MCF 10A (cell line): ENCODE measurements around the gene ARFGAP3. TPM values are rescaled to one million over a fixed set of nuclear protein-coding genes. Genes with fewer than 3 reads are reported as not detected.

ENCODE experiments used
- BruUV-seq: library from RNA; stranded (reverse); fragments of 400-500 nt; replicated peaks from 2 replicates; lab custom pipeline; 2021; lab: Mats Ljungman, UMichigan
- CTCF ChIA-PET: fragments of 300-600 bp; sonication (Branson Sonifier 250); formaldehyde crosslinking; extraction: SDS; loops from one replicate; lab custom pipeline; 2021; ENCODE audit warnings: antibody characterized with exemption, inconsistent platforms; lab: Yijun Ruan, JAX
- POLR2A ChIA-PET: fragments of 300-600, 350-650 bp; sonication (Branson Sonifier 250); formaldehyde crosslinking; extraction: SDS; loops from one replicate; lab custom pipeline; 2020; ENCODE audit warnings: antibody characterized with exemption, inconsistent platforms; lab: Yijun Ruan, JAX
- DNase-seq: peaks from one replicate; pipeline ENCODE4 v3.0.0-alpha.2; 2018; ENCODE audit not compliant: unreplicated experiment
- H3K27ac Mint-ChIP-seq: one replicate; pipeline ENCODE4 v1.8.0; 2022; ENCODE audit warnings: mild to moderate bottlenecking, low read depth, mixed read lengths; ENCODE audit not compliant: unreplicated experiment
- H3K27me3 Mint-ChIP-seq: one replicate; pipeline ENCODE4 v1.8.0; 2022; ENCODE audit warnings: mixed read lengths; ENCODE audit not compliant: insufficient read depth, unreplicated experiment
- H3K36me3 Mint-ChIP-seq: one replicate; pipeline ENCODE4 v1.8.0; 2022; ENCODE audit warnings: mild to moderate bottlenecking, moderate library complexity, mixed read lengths; ENCODE audit not compliant: insufficient read depth, unreplicated experiment
- H3K4me1 Mint-ChIP-seq: one replicate; pipeline ENCODE4 v1.8.0; 2022; ENCODE audit warnings: mixed read lengths; ENCODE audit not compliant: insufficient read depth, unreplicated experiment
- H3K4me3 Mint-ChIP-seq: one replicate; pipeline ENCODE4 v1.8.0; 2022; ENCODE audit warnings: mild to moderate bottlenecking, moderate library complexity, mixed read lengths; ENCODE audit not compliant: unreplicated experiment
- H3K9me3 Mint-ChIP-seq: one replicate; pipeline ENCODE4 v1.8.0; 2022; ENCODE audit warnings: mixed read lengths; ENCODE audit not compliant: unreplicated experiment
- CTCF ChIP-seq: fragments of 200-600 bp; IDR thresholded peaks from one replicate; pipeline ENCODE4 v1.8.0; 2022; ENCODE audit warnings: antibody characterized with exemption, mild to moderate bottlenecking; ENCODE audit not compliant: unreplicated experiment
- intact Hi-C: fragments of 100-400 bp; cut with micrococcal nuclease; formaldehyde crosslinking; loops from 2 replicates; pipeline ENCODE4 v1.14.1; 2022
- total RNA-seq: library from RNA; stranded (reverse); gene quantifications from 2 replicates; pipeline ENCODE4 v1.2.3, GENCODE V29; 2022

Gene ARFGAP3
- total RNA-seq, 1 experiment from 2014 or later, result 67.1 TPM

GRCh38 chr22:42791721-42792452 lies 65.2 kb downstream of the ARFGAP3 start:
- Mint-ChIP-seq H3K36me3 (peaks cover 7% of the 10 kb centered on the region), H3K27ac (no peak overlapping the region), H3K9me3 (no peaks in the 10 kb centered on the region), H3K4me1 (no peaks in the 10 kb centered on the region), H3K27me3 (no peaks in the 10 kb centered on the region), H3K4me3 (no peak overlapping the region)
- ChIA-PET CTCF (interaction anchor here (1.1 kb wide), 1 partner anchor 12 kb away, joined by 3 read pairs; no protein-coding TSS in a partner anchor), POLR2A (no interaction called here)
- BruUV-seq, result no TSS peak
- intact Hi-C loops, result no loop called here
- no peak for TF ChIP-seq CTCF
- no peak for DNase-seq

GRCh38 chr22:42788466-42788865 lies 68.6 kb downstream of the ARFGAP3 start:
- CTCF ChIA-PET, result interaction anchor here (0.6 kb wide), 1 partner anchor 166 kb away, joined by 3 read pairs; no protein-coding TSS in a partner anchor
- H3K9me3 Mint-ChIP-seq, result no peaks in the 10 kb centered on the region
- no peaks in the 10 kb centered on the region for H3K4me1 Mint-ChIP-seq
- H3K27me3 Mint-ChIP-seq, result no peaks in the 10 kb centered on the region
- no peak for DNase-seq
- POLR2A ChIA-PET, result no interaction called here
- intact Hi-C loops, result no loop called here
- no peaks in the 10 kb centered on the region for H3K36me3 Mint-ChIP-seq
- H3K4me3 Mint-ChIP-seq, result no peak overlapping the region
- no peak overlapping the region for H3K27ac Mint-ChIP-seq
- TF ChIP-seq CTCF, result no peak
- no TSS peak for BruUV-seq

GRCh38 chr22:42788021-42788420 lies 69.1 kb downstream of the ARFGAP3 start:
- Mint-ChIP-seq H3K4me3 (no peak overlapping the region), H3K36me3 (no peaks in the 10 kb centered on the region), H3K9me3 (no peaks in the 10 kb centered on the region), H3K27ac (no peak overlapping the region), H3K27me3 (no peaks in the 10 kb centered on the region), H3K4me1 (no peaks in the 10 kb centered on the region)
- ChIA-PET POLR2A (no interaction called here), CTCF (interaction anchor here (0.6 kb wide), 1 partner anchor 9 kb away, joined by 3 read pairs; no protein-coding TSS in a partner anchor)
- intact Hi-C loops, result no loop called here
- no peak for TF ChIP-seq CTCF
- DNase-seq, result no peak
- BruUV-seq, result no TSS peak

- H3K36me3 Mint-ChIP-seq, result no peaks in the 10 kb centered on the region
- TF ChIP-seq CTCF, result no peak
- no TSS peak for BruUV-seq
- no peaks in the 10 kb centered on the region for H3K9me3 Mint-ChIP-seq
- no peaks in the 10 kb centered on the region for H3K4me1 Mint-ChIP-seq
- DNase-seq, result no peak
- CTCF ChIA-PET, result interaction anchor here (0.6 kb wide), 2 partner anchors 8 to 284 kb away, joined by 3 to 5 read pairs; no protein-coding TSS in a partner anchor
- no peak overlapping the region for H3K4me3 Mint-ChIP-seq
- no peak overlapping the region for H3K27ac Mint-ChIP-seq
- POLR2A ChIA-PET, result interaction anchor here (0.6 kb wide), 1 partner anchor 314 kb away, joined by 3 read pairs; no protein-coding TSS in a partner anchor
- no peaks in the 10 kb centered on the region for H3K27me3 Mint-ChIP-seq
- intact Hi-C loops, result no loop called here
These were observed 69.7 kb downstream of the ARFGAP3 start for GRCh38 chr22:42787357-42787736.
